WTC11 (cell line): ENCODE data around the gene KCNA2. TPM values are rescaled to one million over a fixed set of nuclear protein-coding genes. Genes with fewer than 3 reads are reported as not detected.

Source experiments
- ATAC-seq: fragments of 200-7000 bp; cut with Tn5 transposase; 2 replicates; pipeline ENCODE4 v1.10.0; 2021; ENCODE audit warnings: mild to moderate bottlenecking, moderate library complexity
- CTCF ChIA-PET: fragments of 300-600 bp; sonication (Branson Sonifier 250); formaldehyde crosslinking; loops from one replicate; lab custom pipeline; 2021; ENCODE audit warnings: antibody characterized with exemption; lab: Charles Lee
- POLR2A ChIA-PET: fragments of 350-600 bp; sonication (Branson Sonifier 250); formaldehyde crosslinking; loops from one replicate; lab custom pipeline; 2021; ENCODE audit warnings: antibody characterized with exemption; lab: Charles Lee
- DNase-seq: peaks from one replicate; pipeline ENCODE4 v3.0.0; 2021; ENCODE audit warnings: low spot score
- H3K27ac Mint-ChIP-seq: 2 replicates; pipeline ENCODE4 v1.8.0; 2021; ENCODE audit warnings: mixed read lengths
- H3K27me3 Mint-ChIP-seq: 2 replicates; pipeline ENCODE4 v1.8.0; 2021; ENCODE audit warnings: low read depth, mild to moderate bottlenecking, moderate library complexity, mixed read lengths
- H3K36me3 Mint-ChIP-seq: 2 replicates; pipeline ENCODE4 v1.8.0; 2021; ENCODE audit warnings: mixed read lengths
- H3K4me1 Mint-ChIP-seq: 2 replicates; pipeline ENCODE4 v1.8.0; 2022; ENCODE audit warnings: mixed read lengths
- H3K4me3 Mint-ChIP-seq: 2 replicates; pipeline ENCODE4 v1.8.0; 2021; ENCODE audit warnings: mild to moderate bottlenecking, moderate library complexity, mixed read lengths
- H3K9me3 Mint-ChIP-seq: 2 replicates; pipeline ENCODE4 v1.8.0; 2021; ENCODE audit warnings: mixed read lengths
- AFF4 ChIP-seq: sonication (generic); formaldehyde crosslinking; IDR thresholded peaks from 2 replicates; pipeline ENCODE4 v1.8.1; 2023; ENCODE audit warnings: mild to moderate bottlenecking, missing genetic modification reagents, borderline replicate concordance
- ATF3 ChIP-seq: sonication (generic); formaldehyde crosslinking; conservative IDR thresholded peaks from 2 replicates; pipeline ENCODE4 v1.8.1; 2022; ENCODE audit warnings: mild to moderate bottlenecking, missing genetic modification reagents
- ELF4 ChIP-seq: sonication (generic); formaldehyde crosslinking; IDR thresholded peaks from 2 replicates; pipeline ENCODE4 v1.8.1; 2022; ENCODE audit warnings: low read depth, mild to moderate bottlenecking, moderate library complexity, missing genetic modification reagents
- EMX1 ChIP-seq: fragments of 250-450 bp; sonication (Bioruptor Pico); IDR thresholded peaks from 2 replicates; pipeline ENCODE4 v1.8.0; 2021; ENCODE audit warnings: mild to moderate bottlenecking
- ESRRA ChIP-seq: sonication (generic); formaldehyde crosslinking; IDR thresholded peaks from 2 replicates; pipeline ENCODE4 v1.8.1; 2022; ENCODE audit warnings: mild to moderate bottlenecking, missing genetic modification reagents, borderline replicate concordance
- FOXP4 ChIP-seq: sonication (generic); formaldehyde crosslinking; IDR thresholded peaks from 2 replicates; pipeline ENCODE4 v1.8.0; 2022; ENCODE audit warnings: mild to moderate bottlenecking, missing genetic modification reagents
- GRHL2 ChIP-seq: fragments of 250-450 bp; sonication (Bioruptor Pico); IDR thresholded peaks from 2 replicates; pipeline ENCODE4 v1.8.0; 2022; ENCODE audit warnings: mild to moderate bottlenecking, moderate library complexity; ENCODE audit not compliant: insufficient replicate concordance, severe bottlenecking
- GTF2I ChIP-seq: fragments of 250-450 bp; sonication (Bioruptor Pico); conservative IDR thresholded peaks from 2 replicates; pipeline ENCODE4 v1.4.0; 2021; ENCODE audit warnings: mild to moderate bottlenecking
- IRF1 ChIP-seq: sonication (generic); formaldehyde crosslinking; IDR thresholded peaks from 2 replicates; pipeline ENCODE4 v1.8.0; 2023; ENCODE audit warnings: missing genetic modification reagents
- MYBL2 ChIP-seq: sonication (generic); formaldehyde crosslinking; IDR thresholded peaks from 2 replicates; pipeline ENCODE4 v1.8.1; 2023; ENCODE audit warnings: mild to moderate bottlenecking, moderate library complexity, missing genetic modification reagents
- NFE2L1 ChIP-seq: sonication (generic); formaldehyde crosslinking; IDR thresholded peaks from 2 replicates; pipeline ENCODE4 v1.8.1; 2023; ENCODE audit warnings: missing genetic modification reagents
- NR2C2 ChIP-seq: sonication (generic); formaldehyde crosslinking; IDR thresholded peaks from 2 replicates; pipeline ENCODE4 v1.8.0; 2022; ENCODE audit warnings: mild to moderate bottlenecking, missing genetic modification reagents
- NR3C1 ChIP-seq: sonication (generic); formaldehyde crosslinking; conservative IDR thresholded peaks from 2 replicates; pipeline ENCODE4 v1.8.1; 2023; ENCODE audit warnings: low read depth, mild to moderate bottlenecking, missing genetic modification reagents
- PRRX2 ChIP-seq: fragments of 250-450 bp; sonication (Bioruptor Pico); IDR thresholded peaks from 2 replicates; pipeline ENCODE4 v1.8.0; 2021; ENCODE audit warnings: mild to moderate bottlenecking
- TEAD4 ChIP-seq: sonication (generic); formaldehyde crosslinking; IDR thresholded peaks from 2 replicates; pipeline ENCODE4 v1.8.0; 2022; ENCODE audit warnings: mild to moderate bottlenecking, missing genetic modification reagents
- USF1 ChIP-seq: sonication (generic); formaldehyde crosslinking; IDR thresholded peaks from 2 replicates; pipeline ENCODE4 v1.8.0; 2022; ENCODE audit warnings: mild to moderate bottlenecking, missing genetic modification reagents
- USF2 ChIP-seq: sonication (generic); formaldehyde crosslinking; IDR thresholded peaks from 2 replicates; pipeline ENCODE4 v1.8.1; 2023; ENCODE audit warnings: mild to moderate bottlenecking, missing genetic modification reagents, moderate library complexity
- ZNF121 ChIP-seq: sonication (generic); formaldehyde crosslinking; IDR thresholded peaks from 2 replicates; pipeline ENCODE4 v1.8.0; 2023; ENCODE audit warnings: missing genetic modification reagents
- ZNF281 ChIP-seq: sonication (generic); formaldehyde crosslinking; IDR thresholded peaks from 2 replicates; pipeline ENCODE4 v1.8.0; 2023; ENCODE audit warnings: mild to moderate bottlenecking, missing genetic modification reagents
- total RNA-seq: library from RNA; stranded (reverse); gene quantifications from 3 replicates; pipeline ENCODE4 v1.2.3, GENCODE V29; 2021

The KCNA2 gene
- total RNA-seq, 1 experiment from 2014 or later: 0.50 TPM

- TF ChIP-seq AFF4 (CRISPR knock-in tag): no peak
- no peak for TF ChIP-seq IRF1 (CRISPR knock-in tag)
- TF ChIP-seq ZNF121 (CRISPR knock-in tag): no peak
- TF ChIP-seq TEAD4: no peak
- no peak for TF ChIP-seq USF2 (CRISPR knock-in tag)
- TF ChIP-seq, all 79 proteins: peak for 0
These were observed 12.5 kb upstream of the KCNA2 start (continued) for GRCh38 chr1:110618668-110619067.

- POLR2A ChIA-PET: no interaction called here
- no peak for DNase-seq
- H3K36me3 Mint-ChIP-seq: no peaks in the 10 kb centered on the region
- no peak for TF ChIP-seq NFE2L1 (CRISPR knock-in tag)
- no peak for TF ChIP-seq ELF4
- no peak for TF ChIP-seq PRRX2
- TF ChIP-seq USF1 (CRISPR knock-in tag): no peak
- TF ChIP-seq ATF3: no peak
- no peak for TF ChIP-seq GRHL2 (CRISPR knock-in tag)
- TF ChIP-seq, all 79 proteins: peak for 0
- no peak overlapping the region for H3K4me3 Mint-ChIP-seq
- H3K27me3 Mint-ChIP-seq: peaks cover 32% of the 10 kb centered on the region
- H3K9me3 Mint-ChIP-seq: no peaks in the 10 kb centered on the region
- H3K27ac Mint-ChIP-seq: no peak overlapping the region
- ATAC-seq: no peak
- CTCF ChIA-PET: interaction anchor here (2.0 to 3.0 kb wide), 2 partner anchors 93 to 163 kb away, joined by 11 to 19 read pairs; no protein-coding TSS in a partner anchor
- H3K4me1 Mint-ChIP-seq: peaks cover 6% of the 10 kb centered on the region; the same call in 1 of the 2 replicates
These were observed 11.4 kb upstream of the KCNA2 start for GRCh38 chr1:110617589-110617988.

GRCh38 chr1:110617116-110617515 is 11.0 kb upstream of the KCNA2 start:
- ChIA-PET CTCF (interaction anchor here (2.0 to 3.0 kb wide), 2 partner anchors 93 to 164 kb away, joined by 11 to 19 read pairs; no protein-coding TSS in a partner anchor), POLR2A (no interaction called here)
- TF ChIP-seq MYBL2 (CRISPR knock-in tag): no peak
- no peak for TF ChIP-seq NR3C1 (CRISPR knock-in tag)
- no peak for TF ChIP-seq TEAD4
- TF ChIP-seq GTF2I: no peak
- TF ChIP-seq ESRRA (CRISPR knock-in tag): no peak
- TF ChIP-seq ZNF281: no peak
- TF ChIP-seq EMX1: no peak
- TF ChIP-seq FOXP4: no peak
- no peak for TF ChIP-seq NR2C2
- H3K4me3 Mint-ChIP-seq: no peak overlapping the region
- H3K9me3 Mint-ChIP-seq: no peaks in the 10 kb centered on the region
- H3K27ac Mint-ChIP-seq: no peak overlapping the region
- H3K4me1 Mint-ChIP-seq: peaks cover 6% of the 10 kb centered on the region; the same call in 1 of the 2 replicates
- DNase-seq: no peak
- ATAC-seq: no peak
- peaks cover 29% of the 10 kb centered on the region for H3K27me3 Mint-ChIP-seq
- no peaks in the 10 kb centered on the region for H3K36me3 Mint-ChIP-seq
